Activated T-cell treated with anti-CD3 and anti-CD28 coated beads for 4 hours (primary cell): ENCODE data around the gene TRIOBP.

Source experiments
- DNase-seq: peaks from one replicate; pipeline ENCODE4 v3.0.0-alpha.2; 2020

TRIOBP gene

DNA sequence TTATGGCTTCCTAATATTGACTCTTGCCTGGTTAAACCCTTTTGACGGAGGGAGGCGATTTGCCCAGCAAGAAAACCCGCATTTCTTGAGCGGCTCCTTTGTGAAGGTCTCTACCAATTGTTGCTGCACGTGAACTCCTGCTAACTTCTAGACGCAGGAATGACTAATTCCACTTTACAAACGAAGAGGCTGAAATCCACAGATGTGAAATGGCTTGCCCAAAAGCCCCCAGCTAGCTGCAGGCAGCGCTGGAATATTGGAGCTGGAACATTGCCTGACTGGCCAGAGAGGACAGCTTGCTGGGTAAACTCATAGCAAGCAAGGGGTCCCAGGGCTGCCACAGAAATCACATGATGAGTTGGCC is 111.4 kb downstream of the TRIOBP start:
- no peak for DNase-seq

- no peak for DNase-seq
These were observed 113.0 kb downstream of the TRIOBP start for GRCh38 chr22:37809672-37810333.

GRCh38 chr22:37811867-37812266 is 115.0 kb downstream of the TRIOBP start:
- DNase-seq, result no peak

DNA sequence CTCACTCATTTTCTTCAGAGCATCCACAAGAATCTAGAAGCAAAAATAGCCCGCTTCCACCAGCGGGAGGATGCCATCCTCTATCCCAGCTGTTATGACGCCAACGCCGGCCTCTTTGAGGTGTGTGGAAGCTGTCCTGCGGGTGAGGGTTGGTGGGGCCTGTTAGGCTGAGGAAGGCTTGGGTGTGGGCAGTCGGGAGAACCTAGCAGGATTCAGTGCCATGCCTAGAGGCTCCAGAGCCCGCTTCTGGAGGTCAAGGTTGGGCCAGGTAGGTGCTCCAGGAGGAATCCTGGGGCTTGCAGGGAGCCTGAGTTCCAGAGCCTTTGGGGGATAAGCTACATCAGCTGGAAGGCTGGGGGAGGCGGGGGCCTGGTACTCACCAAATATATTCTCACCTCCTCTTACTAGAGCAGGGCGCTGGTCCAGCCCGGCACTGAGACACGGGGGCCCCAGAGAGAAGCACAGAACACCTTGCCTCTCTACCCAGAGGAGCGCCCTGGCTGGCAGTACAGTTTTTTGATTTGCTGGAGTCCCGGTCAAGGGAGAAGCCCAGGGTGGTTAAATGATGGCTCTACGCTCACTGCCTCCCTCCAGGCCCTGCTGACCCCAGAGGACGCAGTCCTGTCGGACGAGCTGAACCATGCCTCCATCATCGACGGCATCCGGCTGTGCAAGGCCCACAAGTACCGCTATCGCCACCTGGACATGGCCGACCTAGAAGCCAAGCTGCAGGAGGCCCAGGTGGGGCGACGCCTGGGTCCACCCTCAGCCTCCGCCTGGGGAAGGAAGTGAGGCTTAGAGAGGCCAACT is 116.2 kb downstream of the TRIOBP start:
- DNase-seq, result no peak

- no peak for DNase-seq
These were observed 118.7 kb downstream of the TRIOBP start for GRCh38 chr22:37815593-37815992.

DNA sequence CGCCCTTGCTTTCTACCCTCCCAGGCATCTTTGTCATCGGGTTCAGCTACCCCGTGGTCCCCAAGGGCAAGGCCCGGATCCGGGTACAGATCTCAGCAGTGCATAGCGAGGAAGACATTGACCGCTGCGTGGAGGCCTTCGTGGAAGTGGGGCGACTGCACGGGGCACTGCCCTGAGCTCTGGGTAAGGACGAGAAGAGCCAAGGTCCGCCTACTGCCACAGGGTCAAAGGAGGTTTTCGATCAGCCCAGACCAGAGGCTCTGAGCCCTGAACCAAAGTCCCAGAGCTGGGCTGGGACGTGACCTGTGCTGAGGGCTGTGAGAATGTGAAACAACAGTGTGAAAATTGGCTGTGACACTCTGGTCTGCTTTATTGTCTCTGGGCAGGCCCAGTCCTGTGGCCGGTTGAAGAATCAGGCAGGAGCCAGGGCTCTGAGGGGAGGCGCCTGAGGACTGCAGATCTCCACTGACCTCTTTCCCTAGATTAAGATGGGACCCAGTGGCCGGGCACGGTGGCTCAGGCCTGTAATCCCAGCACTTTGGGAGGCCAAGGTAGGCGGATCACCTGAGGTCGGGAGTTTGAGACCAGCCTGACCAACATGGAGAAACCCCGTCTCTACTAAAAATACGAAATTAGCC is 119.8 kb downstream of the TRIOBP start:
- no peak for DNase-seq

DNA sequence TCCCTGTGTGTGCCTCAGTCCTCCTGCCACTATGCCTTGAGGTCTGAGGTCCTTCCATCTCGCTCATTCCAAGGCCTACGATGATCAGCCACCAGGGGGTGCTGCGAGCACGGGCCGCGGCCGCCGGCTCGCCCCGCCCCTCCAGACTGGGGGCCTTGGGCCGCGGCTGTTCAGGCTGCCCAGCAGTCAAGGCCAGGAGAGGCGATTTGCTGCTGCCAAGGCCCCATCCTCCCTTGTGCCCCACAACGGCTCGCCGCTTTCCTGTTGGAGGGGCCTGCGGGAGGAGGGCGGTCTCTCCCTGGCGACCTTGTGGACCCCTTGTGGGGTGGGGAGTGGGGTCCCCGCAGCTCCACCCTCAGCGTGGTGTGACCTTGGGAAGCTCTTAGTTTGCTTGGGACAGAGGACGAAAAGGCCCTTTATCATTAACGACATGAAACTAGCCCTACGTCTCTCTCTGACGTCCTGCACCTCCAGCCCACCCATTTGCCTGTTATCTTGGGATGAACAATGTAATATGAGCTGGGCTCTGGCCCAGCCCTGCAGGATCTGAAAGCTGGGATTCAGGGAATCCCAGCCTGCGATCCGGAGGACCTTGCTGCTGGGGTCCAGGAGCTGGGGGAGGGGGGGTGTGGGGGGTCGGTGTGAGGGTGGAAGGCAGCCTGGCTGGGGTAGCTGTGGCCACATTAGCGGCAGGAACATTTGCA is 121.0 kb downstream of the TRIOBP start:
- DNase-seq, result peak; percentile 85

- peak; percentile 43 for DNase-seq
These were observed 121.7 kb downstream of the TRIOBP start for GRCh38 chr22:37818409-37819104.

DNA sequence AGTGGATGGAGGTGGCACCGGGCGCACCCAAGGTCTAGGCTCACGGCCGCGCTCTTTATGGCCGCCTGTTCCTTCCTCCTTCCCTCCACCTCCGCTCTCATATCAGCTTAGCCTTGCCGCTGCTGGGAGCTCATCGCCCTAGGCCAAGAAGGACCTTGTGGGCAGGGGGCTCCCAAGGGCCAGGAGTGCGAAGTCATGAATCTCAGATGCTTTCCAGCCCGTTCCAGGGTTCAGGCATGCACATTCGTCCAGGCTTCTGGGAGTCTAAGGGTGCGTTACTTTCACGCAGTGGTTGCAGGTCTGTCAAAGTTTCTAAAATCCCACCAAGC is 122.2 kb downstream of the TRIOBP start:
- DNase-seq, result no peak

GRCh38 chr22:37820350-37820749 is 123.5 kb downstream of the TRIOBP start:
- DNase-seq, result no peak

GRCh38 chr22:37822079-37822833 is 125.4 kb downstream of the TRIOBP start:
- no peak for DNase-seq

GRCh38 chr22:37823134-37823985 is 126.5 kb downstream of the TRIOBP start, which contains the start of gene GALR3:
Gene GALR3 (plus strand): TSS chr22:37823382. CDS start chr22:37823407, 25 bp downstream.
- DNase-seq, result no peak

DNA sequence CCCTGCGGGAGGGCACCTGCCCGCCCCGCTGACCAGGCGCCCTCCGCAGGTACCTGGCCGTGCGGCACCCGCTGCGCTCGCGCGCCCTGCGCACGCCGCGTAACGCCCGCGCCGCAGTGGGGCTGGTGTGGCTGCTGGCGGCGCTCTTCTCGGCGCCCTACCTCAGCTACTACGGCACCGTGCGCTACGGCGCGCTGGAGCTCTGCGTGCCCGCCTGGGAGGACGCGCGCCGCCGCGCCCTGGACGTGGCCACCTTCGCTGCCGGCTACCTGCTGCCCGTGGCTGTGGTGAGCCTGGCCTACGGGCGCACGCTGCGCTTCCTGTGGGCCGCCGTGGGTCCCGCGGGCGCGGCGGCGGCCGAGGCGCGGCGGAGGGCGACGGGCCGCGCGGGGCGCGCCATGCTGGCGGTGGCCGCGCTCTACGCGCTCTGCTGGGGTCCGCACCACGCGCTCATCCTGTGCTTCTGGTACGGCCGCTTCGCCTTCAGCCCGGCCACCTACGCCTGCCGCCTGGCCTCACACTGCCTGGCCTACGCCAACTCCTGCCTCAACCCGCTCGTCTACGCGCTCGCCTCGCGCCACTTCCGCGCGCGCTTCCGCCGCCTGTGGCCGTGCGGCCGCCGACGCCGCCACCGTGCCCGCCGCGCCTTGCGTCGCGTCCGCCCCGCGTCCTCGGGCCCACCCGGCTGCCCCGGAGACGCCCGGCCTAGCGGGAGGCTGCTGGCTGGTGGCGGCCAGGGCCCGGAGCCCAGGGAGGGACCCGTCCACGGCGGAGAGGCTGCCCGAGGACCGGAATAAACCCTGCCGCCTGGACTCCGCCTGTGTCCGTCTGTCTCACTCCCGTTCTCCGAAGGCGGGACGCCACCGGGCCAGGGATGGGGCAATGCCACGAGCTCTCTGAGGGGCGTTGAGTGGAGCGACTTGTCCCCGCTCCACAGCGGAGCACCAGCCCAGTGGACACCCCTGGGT is 128.1 kb downstream of the TRIOBP start:
- DNase-seq, result no peak
